ENCODE measurements around the gene ZBTB47.

GRCh38 chr3:42686832-42687650, 33.5 kb downstream of the ZBTB47 start:
- TF ChIP-seq EZH2 (IDR thresholded peaks at IDR 0.05; ENCODE audit: insufficient read depth, poor library complexity, severe bottlenecking) (no peak), EZH2phosphoT487 (IDR thresholded peaks at IDR 0.05; ENCODE audit: insufficient read depth, low read depth) (no peak)

Data from GM23248 (cell line).